NCI-H1092 (cell line): ENCODE results near the gene ITCH.
A peak's percentile ranks its signal among the peaks of the same experiment; 100 is the strongest.

Experiments
- DNase-seq: peaks from one replicate; lab custom pipeline; 2025; lab: John Stamatoyannopoulos, UW

ITCH gene

DNA sequence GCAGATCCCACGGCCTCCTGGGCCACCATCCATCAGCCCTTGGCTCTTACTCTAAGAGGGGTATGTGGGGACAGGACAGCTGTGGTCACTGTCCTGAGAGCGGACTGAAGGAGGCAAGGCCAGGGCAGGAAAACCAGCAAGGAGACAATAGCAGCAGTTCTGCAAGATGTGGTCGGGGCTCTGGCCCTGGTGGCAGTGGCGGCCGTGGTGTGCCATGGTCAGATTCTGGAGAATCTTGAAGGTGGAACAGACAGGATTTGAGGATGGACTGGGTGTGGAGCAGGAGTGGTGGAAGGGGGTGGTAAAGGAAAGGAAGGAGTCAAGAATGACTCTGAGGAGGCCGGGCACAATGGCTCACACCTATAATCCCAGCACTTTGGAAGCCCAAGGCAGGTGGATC, 189.5 kb downstream of the ITCH start:
- DNase-seq = no peak

DNA sequence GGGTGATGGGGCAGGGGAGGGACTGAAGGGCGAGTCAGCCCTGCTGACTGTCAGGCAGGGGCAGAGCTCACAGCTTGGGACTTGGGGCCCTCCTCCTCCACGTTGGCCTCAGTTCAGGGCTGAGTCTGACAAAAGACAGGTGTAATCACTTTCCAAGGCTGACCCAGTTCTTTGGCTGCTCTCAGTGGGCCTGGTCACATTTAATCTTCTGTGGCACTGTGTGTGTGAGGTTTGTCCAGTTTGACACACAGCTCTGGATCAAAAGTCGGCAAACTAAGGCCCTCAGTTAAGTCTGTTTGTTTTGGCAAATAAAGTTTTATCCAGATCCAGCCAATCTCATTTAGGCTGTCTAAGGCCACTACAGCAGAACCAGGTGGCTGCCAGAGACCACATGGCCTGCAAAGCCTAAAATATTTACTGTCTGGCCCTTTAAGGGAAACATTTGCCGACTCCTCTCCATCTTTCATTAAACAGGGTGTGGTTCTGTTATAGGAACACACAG, 190.3 kb downstream of the ITCH start:
- DNase-seq = no peak

- no peak for DNase-seq
Measured at GRCh38 chr20:34557936-34558319, 194.9 kb downstream of the ITCH start.

- peak; percentile 83 for DNase-seq
Measured at GRCh38 chr20:34558320-34559218, 195.5 kb downstream of the ITCH start, which contains the start of gene MAP1LC3A. Gene MAP1LC3A (plus strand): TSS chr20:34558718. CDS start chr20:34558869, 151 bp downstream.

GRCh38 chr20:34559311-34560140, 196.5 kb downstream of the ITCH start:
- DNase-seq = no peak

- no peak for DNase-seq
Measured at GRCh38 chr20:34560141-34560523, 197.1 kb downstream of the ITCH start.

DNA sequence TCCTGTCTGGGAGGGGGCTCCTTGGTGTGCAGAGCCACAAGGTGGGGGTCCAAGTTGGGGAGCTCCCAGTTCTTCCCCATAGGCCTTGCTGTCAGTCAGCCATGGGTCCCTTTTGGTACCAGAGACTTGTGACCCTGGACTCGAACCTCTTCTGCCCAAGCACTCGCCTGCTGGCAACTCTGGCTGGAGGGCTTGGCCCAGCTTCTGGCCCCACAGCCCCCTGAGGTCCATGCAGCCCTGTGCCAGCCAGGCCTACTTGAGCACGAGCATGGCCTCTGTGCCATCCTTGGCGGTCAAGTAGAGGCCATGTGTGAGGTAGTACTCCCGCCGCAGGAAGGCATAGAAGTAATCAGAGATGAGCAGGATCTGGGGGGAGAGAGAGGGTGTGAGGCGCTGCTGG, 197.5 kb downstream of the ITCH start:
- no peak for DNase-seq
